Neuronal stem cell (in vitro differentiated cells): ENCODE data around the gene C5orf24.

Experiments
- DNase-seq: peaks from one replicate; pipeline ENCODE4 v3.0.0-alpha.2; 2013; ENCODE audit warnings: low spot score
- H2AFZ ChIP-seq: one replicate; pipeline ENCODE4 v1.6.1; 2013; ENCODE audit warnings: mild to moderate bottlenecking, low read length, inconsistent platforms
- H2AK5ac ChIP-seq: 2 replicates; pipeline ENCODE4 v1.6.1; 2013; ENCODE audit warnings: low read depth, mild to moderate bottlenecking, inconsistent platforms, low read length, moderate library complexity, mixed read lengths
- H2BK120ac ChIP-seq: 2 replicates; pipeline ENCODE4 v1.6.1; 2013; ENCODE audit warnings: low read depth, mild to moderate bottlenecking, inconsistent platforms, low read length, moderate library complexity, mixed read lengths
- H2BK12ac ChIP-seq: one replicate; pipeline ENCODE4 v1.6.1; 2013; ENCODE audit warnings: low read length, inconsistent platforms
- H2BK15ac ChIP-seq: 2 replicates; pipeline ENCODE4 v1.6.1; 2013; ENCODE audit warnings: mild to moderate bottlenecking, low read length, inconsistent platforms, mixed read lengths
- H2BK5ac ChIP-seq: one replicate; pipeline ENCODE4 v1.6.1; 2013; ENCODE audit warnings: inconsistent platforms, mild to moderate bottlenecking, low read length, moderate library complexity
- H3K14ac ChIP-seq: one replicate; pipeline ENCODE4 v1.6.1; 2013; ENCODE audit warnings: low read length, inconsistent platforms
- H3K18ac ChIP-seq: 2 replicates; pipeline ENCODE4 v1.6.1; 2013; ENCODE audit warnings: low read length, inconsistent platforms
- H3K23ac ChIP-seq: 2 replicates; pipeline ENCODE4 v1.6.1; 2013; ENCODE audit warnings: low read depth, mild to moderate bottlenecking, mixed read lengths, low read length, inconsistent platforms; ENCODE audit not compliant: poor library complexity
- H3K27ac ChIP-seq: replicated peaks from 3 replicates; pipeline ENCODE4 v1.5.1; 2013; ENCODE audit warnings: low read length, inconsistent platforms
- H3K27me3 ChIP-seq, 3 experiments: 2 replicates each; pipeline ENCODE4 v1.6.1; 2013; ENCODE audit warnings: low read length in 3 of 3, mild to moderate bottlenecking in 2 of 3, inconsistent platforms in 1 of 3, low read depth in 1 of 3, mixed read lengths in 1 of 3, moderate library complexity in 1 of 3; ENCODE audit not compliant: control insufficient read depth in 3 of 3, insufficient read depth in 3 of 3
- H3K36me3 ChIP-seq, 2 donors: replicated peaks in 1 of 2; 2 replicates each; pipeline ENCODE4 v1.6.1; 2013; ENCODE audit warnings: low read length in 2 of 2; ENCODE audit not compliant: control insufficient read depth in 2 of 2, insufficient read depth in 2 of 2
- H3K4ac ChIP-seq: 2 replicates; pipeline ENCODE4 v1.6.1; 2013; ENCODE audit warnings: inconsistent platforms, mild to moderate bottlenecking, low read length, moderate library complexity
- H3K4me1 ChIP-seq, 2 donors: 1 replicate in 1 of 2; 2 replicates in 1 of 2; pipeline ENCODE4 v1.6.1; 2013; ENCODE audit warnings: low read length in 2 of 2, low read depth in 1 of 2; ENCODE audit not compliant: control insufficient read depth in 2 of 2, insufficient read depth in 1 of 2
- H3K4me2 ChIP-seq: one replicate; pipeline ENCODE4 v1.6.1; 2013; ENCODE audit warnings: mild to moderate bottlenecking, low read length, inconsistent platforms; ENCODE audit not compliant: insufficient read depth, poor library complexity, severe bottlenecking
- H3K4me3 ChIP-seq, 2 donors: 2 replicates each; pipeline ENCODE4 v1.5.1; 2013; ENCODE audit warnings: low read length in 2 of 2, mild to moderate bottlenecking in 2 of 2, inconsistent platforms in 1 of 2, moderate library complexity in 1 of 2
- H3K79me1 ChIP-seq: one replicate; pipeline ENCODE4 v1.6.1; 2013; ENCODE audit warnings: low read depth, mild to moderate bottlenecking, inconsistent platforms, low read length, moderate library complexity
- H3K9ac ChIP-seq: one replicate; pipeline ENCODE4 v1.6.1; 2013; ENCODE audit warnings: mild to moderate bottlenecking, low read depth, low read length, inconsistent platforms; ENCODE audit not compliant: poor library complexity
- H3K9me3 ChIP-seq, 2 donors: replicated peaks in 1 of 2; 2 replicates each; pipeline versions ENCODE3 to v1.6.1; 2013; ENCODE audit warnings: low read length in 2 of 2, mild to moderate bottlenecking in 2 of 2, inconsistent platforms in 1 of 2, low read depth in 1 of 2, mixed read lengths in 1 of 2, moderate library complexity in 1 of 2; ENCODE audit not compliant: control insufficient read depth in 2 of 2, insufficient read depth in 1 of 2
- H4K8ac ChIP-seq: one replicate; pipeline ENCODE4 v1.6.1; 2013; ENCODE audit warnings: low read depth, mild to moderate bottlenecking, inconsistent platforms, low read length, moderate library complexity
- H4K91ac ChIP-seq: one replicate; pipeline ENCODE4 v1.6.1; 2013; ENCODE audit warnings: low read length, low read depth, mild to moderate bottlenecking, inconsistent platforms; ENCODE audit not compliant: poor library complexity
- WGBS, 2 donors: extraction: QIAGEN DNeasy Blood & Tissue Kit; methylation state at CpG; one replicate each; pipeline ENCODE4 v1.1.7; 2013; ENCODE audit warnings: missing lambda C conversion rate in 2 of 2, mixed read lengths in 1 of 2; ENCODE audit not compliant: insufficient read length in 2 of 2, insufficient replicate concordance in 1 of 2; ENCODE audit errors: extremely low coverage in 2 of 2; 5-methylcytosine and 5-hydroxymethylcytosine counted together

The C5orf24 gene

GRCh38 chr5:134905246-134905996, 59.7 kb downstream of the C5orf24 start:
- no peak overlapping the region for H2BK5ac ChIP-seq
- H3K36me3 ChIP-seq, result peaks cover 0 to 24% of the 10 kb centered on the region in 2 donors
- H2AFZ ChIP-seq, result peak overlapping the region; percentile 100
- no peak overlapping the region for H3K4ac ChIP-seq
- H2BK120ac ChIP-seq, result no peak overlapping the region
- no peak overlapping the region for H4K91ac ChIP-seq
- WGBS, 2 donors, result no CpG with 5 or more reads among the region's 54 CpGs
- H3K9me3 ChIP-seq, result no peaks in the 10 kb centered on the region
- peaks cover 0 to 2% of the 10 kb centered on the region in 2 donors for H3K4me1 ChIP-seq
- no peaks in the 10 kb centered on the region for H3K79me1 ChIP-seq
- no peak overlapping the region for H4K8ac ChIP-seq
- no peak overlapping the region for H2BK12ac ChIP-seq
- H3K4me2 ChIP-seq, result peak overlapping the region; percentile 91
- peak; percentile 36 for DNase-seq
- peak overlapping the region; percentile 17 for H3K18ac ChIP-seq
- no peak overlapping the region for H3K14ac ChIP-seq
- peak overlapping the region; percentile 75 to 91 for H3K4me3 ChIP-seq
- peak overlapping the region; percentile 96 for H3K23ac ChIP-seq
- H3K27me3 ChIP-seq, result no peaks in the 10 kb centered on the region
- H3K27ac ChIP-seq, result no peak overlapping the region
- H2AK5ac ChIP-seq, result no peak overlapping the region
- no peak overlapping the region for H3K9ac ChIP-seq
- no peak overlapping the region for H2BK15ac ChIP-seq

- H2BK12ac ChIP-seq, result no peak overlapping the region
- no peak overlapping the region for H3K4me2 ChIP-seq
- no peak for DNase-seq
- H2BK15ac ChIP-seq, result no peak overlapping the region
- no peaks in the 10 kb centered on the region for H3K9me3 ChIP-seq
- peaks cover 0 to 2% of the 10 kb centered on the region in 2 donors for H3K4me1 ChIP-seq
- H2BK120ac ChIP-seq, result no peak overlapping the region
- H3K23ac ChIP-seq, result no peak overlapping the region
- peaks cover 0 to 38% of the 10 kb centered on the region in 2 donors for H3K36me3 ChIP-seq
- no peak overlapping the region for H4K8ac ChIP-seq
- H4K91ac ChIP-seq, result no peak overlapping the region
- H3K27me3 ChIP-seq, result no peaks in the 10 kb centered on the region
- no peak overlapping the region for H2BK5ac ChIP-seq
- H3K27ac ChIP-seq, result no peak overlapping the region
- no peak overlapping the region for H2AFZ ChIP-seq
- WGBS, 2 donors, result no CpG with 5 or more reads among the region's 1 CpG
- H3K79me1 ChIP-seq, result no peaks in the 10 kb centered on the region
- no peak overlapping the region for H3K18ac ChIP-seq
- H3K9ac ChIP-seq, result no peak overlapping the region
- H3K4me3 ChIP-seq, result no peak overlapping the region
- H3K4ac ChIP-seq, result no peak overlapping the region
- H2AK5ac ChIP-seq, result no peak overlapping the region
- H3K14ac ChIP-seq, result no peak overlapping the region
Observed at GRCh38 chr5:134906811-134907210, 61.0 kb downstream of the C5orf24 start.
